ENCODE data around the gene GALNT1. TPM values are rescaled to one million over a fixed set of nuclear protein-coding genes. Genes with fewer than 3 reads are reported as not detected.

GALNT1 gene
- total and polyA plus RNA-seq, 9 of the 15 experiments (the other 6 are each of a cell fraction or from before 2014, with no cell fraction given): 14.4 to 54.1 (median 36.6) TPM

- Histone ChIP-seq H2AFZ (ENCODE audit: low read depth, low read length) (no peak overlapping the region), H3K4me3 (no peak overlapping the region), H3K4me1 (replicated peaks in 1 of 2; ENCODE audit: control insufficient read depth in 2 of 2, insufficient read depth in 2 of 2, low read length in 2 of 2) (no peaks in the 10 kb centered on the region), H3K27ac (ENCODE audit: extremely low read depth, low read depth, low read length) (no peak overlapping the region), H3K79me2 (ENCODE audit: control insufficient read depth, insufficient read depth, low read length) (no peaks in the 10 kb centered on the region), H3K4me2 (ENCODE audit: insufficient read depth, low read length) (no peak overlapping the region), H3K27me3 (ENCODE audit: control insufficient read depth in 2 of 2, insufficient read depth in 2 of 2, low read length in 2 of 2) (no peaks in the 10 kb centered on the region), H4K20me1 (replicated peaks; ENCODE audit: control insufficient read depth, insufficient read depth, low read length) (no peaks in the 10 kb centered on the region), H3K9me1 (ENCODE audit: control insufficient read depth, insufficient read depth, low read length) (no peaks in the 10 kb centered on the region), H3K9me3 (replicated peaks; ENCODE audit: control insufficient read depth, insufficient read depth, low read depth, low read length) (no peaks in the 10 kb centered on the region), H3K36me3 (ENCODE audit: control insufficient read depth, insufficient read depth, low read length) (peaks cover 4% of the 10 kb centered on the region; the same call in 2 of the 3 replicates), H3K9ac (ENCODE audit: insufficient read depth in 1 of 2, low read depth in 2 of 2, low read length in 2 of 2) (no peak overlapping the region)
- POLR2A ChIA-PET: interaction anchor here (0.7 to 1.0 kb wide), 2 partner anchors 15 to 174 kb away, joined by 3 to 4 read pairs; no protein-coding TSS in a partner anchor
- CTCF ChIA-PET (ENCODE audit: low intra/inter-chr PET ratio): interaction anchor here (0.5 kb wide), 1 partner anchor 530 kb away, joined by 3 read pairs; no protein-coding TSS in a partner anchor
- ATAC-seq (no peak), DNase-seq (ENCODE audit: extremely low read depth in 1 of 4, low spot score in 3 of 4) (no peak), FAIRE-seq (no peak)
- WGBS (ENCODE audit: insufficient coverage, low coverage, missing lambda C conversion rate): 74% methylated on average over 2 of the region's 2 CpGs
- in situ Hi-C loops (cut with MboI) (no loop called here), intact Hi-C loops (cut with micrococcal nuclease) (no loop called here)
- BruUV-seq (replicated peaks): no TSS peak
- no peak for TF ChIP-seq KLF13 (tag; IDR thresholded peaks at IDR 0.05; ENCODE audit: borderline replicate concordance, low read depth)
- no peak for TF ChIP-seq KAT2B (IDR thresholded peaks at IDR 0.05; ENCODE audit: low read depth, low read length)
- peak; percentile 38; the same call in 1 of the 2 replicates for TF ChIP-seq MAFK (IDR thresholded peaks at IDR 0.05; ENCODE audit: low read length)
- TF ChIP-seq ZNF316 (IDR thresholded peaks at IDR 0.05): peak; percentile 51; the same call in 1 of the 2 replicates
- no peak for TF ChIP-seq TBP (optimal IDR thresholded peaks at IDR 0.05; ENCODE audit: low read depth, low read length)
- no peak for TF ChIP-seq CREB1 (IDR thresholded peaks at IDR 0.05)
- no peak for TF ChIP-seq CREB1 (CRISPR knock-in tag; IDR thresholded peaks at IDR 0.05)
- no peak for TF ChIP-seq ZNF583 (CRISPR knock-in tag; IDR thresholded peaks at IDR 0.05)
- no peak for TF ChIP-seq ZKSCAN3 (CRISPR knock-in tag; IDR thresholded peaks at IDR 0.05)
- TF ChIP-seq MAFF (IDR thresholded peaks at IDR 0.05; ENCODE audit: low read length): peak; percentile 32; the same call in 1 of the 2 replicates
- no peak for TF ChIP-seq HNRNPLL (IDR thresholded peaks at IDR 0.05; ENCODE audit: low read depth, low read length, poor library complexity, severe bottlenecking)
- no peak for TF ChIP-seq ZNF280B (CRISPR knock-in tag; IDR thresholded peaks at IDR 0.05)
- no peak for TF ChIP-seq ZNF253 (CRISPR knock-in tag; conservative IDR thresholded peaks at IDR 0.05)
- no peak for TF ChIP-seq TFAP4 (CRISPR knock-in tag; IDR thresholded peaks at IDR 0.05; ENCODE audit: borderline replicate concordance)
- TF ChIP-seq ZBTB8A (IDR thresholded peaks at IDR 0.05; ENCODE audit: partially characterized antibody): no peak
- no peak for TF ChIP-seq ZBTB5 (IDR thresholded peaks at IDR 0.05)
- no peak for TF ChIP-seq ZNF79 (CRISPR knock-in tag; IDR thresholded peaks at IDR 0.05; ENCODE audit: low read depth)
- no peak for TF ChIP-seq BMI1 (IDR thresholded peaks at IDR 0.05; ENCODE audit: low read length)
- no peak for TF ChIP-seq SMAD1 (IDR thresholded peaks at IDR 0.05; ENCODE audit: low read depth, low read length, partially characterized antibody)
- TF ChIP-seq LEF1 (IDR thresholded peaks at IDR 0.05): no peak
- TF ChIP-seq PRPF4 (IDR thresholded peaks at IDR 0.05; ENCODE audit: insufficient read depth, low read depth, low read length, poor library complexity, severe bottlenecking): no peak
- no peak for TF ChIP-seq FOSL1 (tag; conservative IDR thresholded peaks at IDR 0.05)
Observed at GRCh38 chr18:35714539-35714938, 133.0 kb downstream of the GALNT1 start.

Data from K562 (cell line).